ENCODE measurements around the gene C1orf226. TPM values are rescaled to one million over a fixed set of nuclear protein-coding genes. Genes with fewer than 3 reads are reported as not detected.

The C1orf226 gene
- total and polyA plus RNA-seq, 9 of the 15 experiments (the other 6 are each of a cell fraction or from before 2014, with no cell fraction given) = 0.10 to 1.4 (median 0.47) TPM

GRCh38 chr1:162372159-162373071 is 9.1 kb upstream of the C1orf226 start (continued):
- TF ChIP-seq ZNF518B (CRISPR knock-in tag; IDR thresholded peaks at IDR 0.05) (no peak), MGA (IDR thresholded peaks at IDR 0.05) (peak; percentile 64; the same call in 1 of the 2 replicates), ZNF41 (CRISPR knock-in tag; conservative IDR thresholded peaks at IDR 0.05) (no peak), PTBP1 (IDR thresholded peaks at IDR 0.05; ENCODE audit: low read depth, low read length) (no peak), MIER1 (IDR thresholded peaks at IDR 0.05; ENCODE audit: low read depth) (no peak), ZFP36 (IDR thresholded peaks at IDR 0.05; ENCODE audit: low read depth, low read length, partially characterized antibody) (no peak), FOXK2 (conservative IDR thresholded peaks at IDR 0.05 in 1 of 2, IDR thresholded peaks at IDR 0.05 in 1 of 2; ENCODE audit: low read depth in 2 of 2) (no peak), ZNF282 (CRISPR knock-in tag; IDR thresholded peaks at IDR 0.05) (no peak), GTF2A2 (tag; IDR thresholded peaks at IDR 0.05) (no peak), RB1 (IDR thresholded peaks at IDR 0.05; ENCODE audit: low read depth) (0 out of 2 replicates have a peak, but pooled peaks have one; percentile 38)
